HepG2 (cell line): Measurements from ENCODE around the gene GRM4.

Experiments used
- CTCF ChIP-seq: sonication (generic); formaldehyde crosslinking; IDR thresholded peaks from 2 replicates; pipeline ENCODE4 v1.5.0; 2020; ENCODE audit warnings: mild to moderate bottlenecking, missing genetic modification reagents, moderate library complexity
- EED ChIP-seq: sonication (generic); formaldehyde crosslinking; IDR thresholded peaks from 2 replicates; pipeline ENCODE4 v1.5.0; 2020; ENCODE audit warnings: mild to moderate bottlenecking, missing genetic modification reagents
- MTF2 ChIP-seq: sonication (generic); formaldehyde crosslinking; IDR thresholded peaks from 2 replicates; pipeline ENCODE4 v1.5.0; 2020; ENCODE audit warnings: missing genetic modification reagents, borderline replicate concordance
- MYNN ChIP-seq: sonication (generic); formaldehyde crosslinking; IDR thresholded peaks from 2 replicates; pipeline ENCODE4 v1.4.0; 2020; ENCODE audit warnings: mild to moderate bottlenecking, low read depth, missing genetic modification reagents
- NCOA5 ChIP-seq: sonication (generic); formaldehyde crosslinking; IDR thresholded peaks from 2 replicates; pipeline ENCODE4 v1.4.0; 2020; ENCODE audit warnings: missing genetic modification reagents
- ZNF672 ChIP-seq: sonication (generic); formaldehyde crosslinking; IDR thresholded peaks from 2 replicates; pipeline ENCODE4 v1.8.1; 2022; ENCODE audit warnings: missing genetic modification reagents
- ZNF775 ChIP-seq: sonication (generic); formaldehyde crosslinking; IDR thresholded peaks from 2 replicates; pipeline ENCODE4 v1.4.0; 2020; ENCODE audit warnings: missing genetic modification reagents, mild to moderate bottlenecking, moderate library complexity, borderline replicate concordance

- no peak for TF ChIP-seq EED (CRISPR knock-in tag)
- no peak for TF ChIP-seq ZNF672 (CRISPR knock-in tag)
- no peak for TF ChIP-seq MYNN (CRISPR knock-in tag)
- TF ChIP-seq MTF2 (CRISPR knock-in tag) = no peak
- no peak for TF ChIP-seq NCOA5 (CRISPR knock-in tag)
- no peak for TF ChIP-seq CTCF (CRISPR knock-in tag)
- no peak for TF ChIP-seq ZNF775 (CRISPR knock-in tag)
Observed at GRCh38 chr6:34161857-34162515, 16.1 kb upstream of the GRM4 start.
